ENCODE results near the gene COLEC12.

Gene COLEC12

GRCh38 chr18:445055-445454 lies 55.4 kb downstream of the COLEC12 start:
- Histone ChIP-seq H3K4me3 (ENCODE audit: low read length, poor library complexity, severe bottlenecking) (no peak overlapping the region), H3K9ac (ENCODE audit: low read depth, low read length, poor library complexity, severe bottlenecking) (no peak overlapping the region), H3K36me3 (ENCODE audit: insufficient read depth, low read length) (no peaks in the 10 kb centered on the region), H3K9me3 (ENCODE audit: insufficient read depth, low read depth, low read length) (peaks cover 16% of the 10 kb centered on the region; the same call in 1 of the 2 replicates), H3K4me2 (ENCODE audit: low read depth, low read length, poor library complexity, severe bottlenecking) (no peak overlapping the region), H2AFZ (ENCODE audit: low read length) (no peak overlapping the region), H3K79me2 (ENCODE audit: insufficient read depth, low read length) (no peaks in the 10 kb centered on the region), H3F3A (ENCODE audit: low read depth) (no peaks in the 10 kb centered on the region), H3K27me3 (ENCODE audit: insufficient read depth, low read length, poor library complexity, severe bottlenecking) (no peaks in the 10 kb centered on the region), H4K20me1 (ENCODE audit: insufficient read depth, low read length, poor library complexity, severe bottlenecking) (no peaks in the 10 kb centered on the region), H3K9me2 (replicated peaks; ENCODE audit: low read depth, low read length) (no peaks in the 10 kb centered on the region), H3K4me1 (ENCODE audit: insufficient read depth, low read length, poor library complexity, severe bottlenecking) (no peaks in the 10 kb centered on the region)
- no peak for TF ChIP-seq EZH2phosphoT487 (IDR thresholded peaks at IDR 0.05; ENCODE audit: borderline replicate concordance)
- TF ChIP-seq CTCF (conservative IDR thresholded peaks at IDR 0.05; ENCODE audit: low read length): no peak

GRCh38 chr18:438571-438970 lies 61.9 kb downstream of the COLEC12 start:
- Histone ChIP-seq H4K20me1 (ENCODE audit: insufficient read depth, low read length, poor library complexity, severe bottlenecking) (no peaks in the 10 kb centered on the region), H3K4me3 (ENCODE audit: low read length, poor library complexity, severe bottlenecking) (no peak overlapping the region), H3K9me2 (replicated peaks; ENCODE audit: low read depth, low read length) (no peaks in the 10 kb centered on the region), H3K36me3 (ENCODE audit: insufficient read depth, low read length) (no peaks in the 10 kb centered on the region), H3K9ac (ENCODE audit: low read depth, low read length, poor library complexity, severe bottlenecking) (no peak overlapping the region), H3K4me2 (ENCODE audit: low read depth, low read length, poor library complexity, severe bottlenecking) (no peak overlapping the region), H3K9me3 (ENCODE audit: insufficient read depth, low read depth, low read length) (peaks cover 17% of the 10 kb centered on the region), H2AFZ (ENCODE audit: low read length) (no peak overlapping the region), H3F3A (ENCODE audit: low read depth) (no peaks in the 10 kb centered on the region), H3K4me1 (ENCODE audit: insufficient read depth, low read length, poor library complexity, severe bottlenecking) (no peaks in the 10 kb centered on the region), H3K27me3 (ENCODE audit: insufficient read depth, low read length, poor library complexity, severe bottlenecking) (peaks cover 3% of the 10 kb centered on the region), H3K79me2 (ENCODE audit: insufficient read depth, low read length) (no peaks in the 10 kb centered on the region)
- TF ChIP-seq EZH2phosphoT487 (IDR thresholded peaks at IDR 0.05; ENCODE audit: borderline replicate concordance) (no peak), CTCF (conservative IDR thresholded peaks at IDR 0.05; ENCODE audit: low read length) (no peak)

GRCh38 chr18:435940-436339 lies 64.6 kb downstream of the COLEC12 start:
- Histone ChIP-seq H3K9ac (ENCODE audit: low read depth, low read length, poor library complexity, severe bottlenecking) (no peak overlapping the region), H3K9me2 (replicated peaks; ENCODE audit: low read depth, low read length) (no peaks in the 10 kb centered on the region), H2AFZ (ENCODE audit: low read length) (no peak overlapping the region), H3K36me3 (ENCODE audit: insufficient read depth, low read length) (no peaks in the 10 kb centered on the region), H4K20me1 (ENCODE audit: insufficient read depth, low read length, poor library complexity, severe bottlenecking) (no peaks in the 10 kb centered on the region), H3K9me3 (ENCODE audit: insufficient read depth, low read depth, low read length) (peaks cover 21% of the 10 kb centered on the region), H3K4me1 (ENCODE audit: insufficient read depth, low read length, poor library complexity, severe bottlenecking) (no peaks in the 10 kb centered on the region), H3K27me3 (ENCODE audit: insufficient read depth, low read length, poor library complexity, severe bottlenecking) (peaks cover 3% of the 10 kb centered on the region), H3K4me3 (ENCODE audit: low read length, poor library complexity, severe bottlenecking) (no peak overlapping the region), H3F3A (ENCODE audit: low read depth) (no peaks in the 10 kb centered on the region), H3K4me2 (ENCODE audit: low read depth, low read length, poor library complexity, severe bottlenecking) (no peak overlapping the region), H3K79me2 (ENCODE audit: insufficient read depth, low read length) (no peaks in the 10 kb centered on the region)
- TF ChIP-seq EZH2phosphoT487 (IDR thresholded peaks at IDR 0.05; ENCODE audit: borderline replicate concordance) (no peak), CTCF (conservative IDR thresholded peaks at IDR 0.05; ENCODE audit: low read length) (no peak)
